ENCODE data around the gene LRRC4C.

The LRRC4C gene

DNA sequence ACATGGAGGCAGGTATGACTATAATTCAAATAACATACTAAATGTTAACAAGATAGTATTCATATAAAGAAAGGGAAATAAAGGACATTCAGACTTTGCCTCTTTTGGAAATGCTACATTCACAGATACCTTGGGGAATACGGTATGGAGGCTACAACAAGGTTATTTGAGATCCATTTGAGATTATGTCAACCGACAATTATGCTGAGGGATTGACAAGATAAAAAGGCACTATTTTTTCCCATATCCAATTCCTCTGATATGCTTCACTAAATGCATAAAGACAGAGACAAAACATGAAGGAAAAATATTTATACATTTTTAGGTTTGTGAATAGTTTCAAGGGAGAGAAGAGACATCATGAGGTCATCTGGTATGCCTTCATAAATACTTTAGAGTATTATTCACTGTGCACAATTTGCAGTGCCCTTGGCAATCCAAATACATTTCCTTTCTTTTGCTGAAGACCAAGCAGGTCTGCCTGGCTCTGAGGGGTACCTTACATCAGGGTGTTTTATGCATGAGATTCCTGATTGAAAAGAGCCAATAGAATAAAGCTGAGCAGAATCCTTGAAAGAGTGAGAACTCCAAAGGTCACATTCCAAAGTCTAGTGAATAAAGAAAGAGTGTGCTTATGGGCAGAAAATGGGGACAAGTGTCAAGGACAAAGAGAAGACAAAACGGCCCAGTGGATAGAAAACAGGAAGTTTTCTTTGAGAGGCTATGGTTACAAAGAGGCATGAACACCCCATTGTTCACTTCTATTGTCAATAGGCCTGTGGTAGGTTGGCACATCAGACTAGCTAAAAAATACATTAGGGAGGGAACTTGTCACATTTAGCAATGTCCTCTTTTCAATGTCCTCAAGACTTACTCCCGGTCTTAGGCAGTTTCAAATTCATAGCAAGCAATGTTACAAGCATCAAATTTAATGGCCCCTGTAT is 455.8 kb downstream of the LRRC4C start:
- no peak for DNase-seq (ENCODE audit: low read depth, low spot score)
- H3K4me1 ChIP-seq (ENCODE audit: control insufficient read depth, insufficient read depth, low read length), result no peaks in the 10 kb centered on the region
- no peaks in the 10 kb centered on the region for H3K27me3 ChIP-seq (ENCODE audit: control insufficient read depth, insufficient read depth, low read length)
- H3K36me3 ChIP-seq (ENCODE audit: control insufficient read depth, insufficient read depth, low read length), result no peaks in the 10 kb centered on the region
- no peak overlapping the region for H3K27ac ChIP-seq (ENCODE audit: low read length)
- H3K4me3 ChIP-seq (ENCODE audit: low read length), result no peak overlapping the region
- no CpG with 5 or more reads among the region's 4 CpGs for WGBS (ENCODE audit: insufficient coverage, insufficient read length)
- H3K9me3 ChIP-seq (ENCODE audit: control insufficient read depth, insufficient read depth, low read length), result no peaks in the 10 kb centered on the region

DNA sequence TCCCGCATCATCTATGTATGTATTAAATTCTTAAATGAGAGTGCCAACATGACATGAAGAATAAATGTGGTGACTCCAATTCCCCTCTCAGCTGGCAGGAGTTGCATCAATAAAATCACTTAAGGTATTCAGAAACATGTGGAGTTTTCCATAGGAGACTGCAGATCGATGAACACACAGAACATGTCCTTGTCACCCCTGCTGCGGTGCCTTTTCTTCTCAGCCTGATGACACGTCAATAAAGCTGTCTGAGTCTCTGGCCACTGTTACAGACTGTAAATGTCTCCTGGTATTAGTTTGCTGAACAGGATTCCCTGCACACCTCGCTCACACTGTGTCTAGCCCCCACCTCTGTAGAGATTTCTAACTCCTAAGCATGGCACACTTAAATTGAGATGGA is 460.5 kb downstream of the LRRC4C start:
- Histone ChIP-seq H3K4me1 (ENCODE audit: control insufficient read depth, insufficient read depth, low read length) (no peaks in the 10 kb centered on the region), H3K9me3 (ENCODE audit: control insufficient read depth, insufficient read depth, low read length) (no peaks in the 10 kb centered on the region), H3K4me3 (ENCODE audit: low read length) (no peak overlapping the region), H3K27ac (ENCODE audit: low read length) (no peak overlapping the region), H3K36me3 (ENCODE audit: control insufficient read depth, insufficient read depth, low read length) (no peaks in the 10 kb centered on the region), H3K27me3 (ENCODE audit: control insufficient read depth, insufficient read depth, low read length) (no peaks in the 10 kb centered on the region)
- no CpG with 5 or more reads among the region's 5 CpGs for WGBS (ENCODE audit: insufficient coverage, insufficient read length)
- no peak for DNase-seq (ENCODE audit: low read depth, low spot score)

DNA sequence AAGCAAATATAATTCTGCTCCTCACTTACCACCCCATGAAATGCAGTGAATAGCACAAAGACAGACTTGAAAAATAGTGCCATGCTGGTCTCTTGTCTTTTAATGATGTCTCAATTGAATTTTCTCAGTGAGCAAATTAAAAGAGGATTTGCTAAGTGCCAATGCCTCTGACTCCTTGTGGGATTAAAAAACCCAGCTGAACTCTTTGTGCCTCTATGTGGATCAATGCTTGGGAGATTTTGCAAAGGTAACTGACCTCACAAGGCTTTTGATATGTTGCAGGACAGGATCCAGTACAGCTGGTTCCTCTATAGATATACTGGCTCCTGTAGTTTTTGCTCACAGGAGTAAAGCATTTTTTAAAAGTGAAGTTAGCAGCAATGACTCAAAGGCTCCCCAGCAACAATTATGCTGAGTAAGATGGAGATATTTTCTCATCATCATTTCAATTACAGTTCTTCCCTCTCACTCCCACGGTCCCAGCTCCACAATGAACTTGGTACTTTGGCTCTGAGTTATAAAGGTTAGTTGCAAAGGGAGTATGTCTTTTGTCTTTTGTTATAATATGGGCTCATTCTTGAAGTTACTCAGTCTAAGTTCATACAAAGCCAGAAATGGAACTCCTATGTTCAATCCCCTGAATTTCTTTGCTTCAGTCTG is 471.5 kb downstream of the LRRC4C start:
- no peak for DNase-seq (ENCODE audit: low read depth, low spot score)
- Histone ChIP-seq H3K36me3 (ENCODE audit: control insufficient read depth, insufficient read depth, low read length) (no peaks in the 10 kb centered on the region), H3K4me1 (ENCODE audit: control insufficient read depth, insufficient read depth, low read length) (no peaks in the 10 kb centered on the region), H3K4me3 (ENCODE audit: low read length) (no peak overlapping the region), H3K9me3 (ENCODE audit: control insufficient read depth, insufficient read depth, low read length) (no peaks in the 10 kb centered on the region), H3K27ac (ENCODE audit: low read length) (no peak overlapping the region), H3K27me3 (ENCODE audit: control insufficient read depth, insufficient read depth, low read length) (no peaks in the 10 kb centered on the region)
- WGBS (ENCODE audit: insufficient coverage, insufficient read length), result no CpG with 5 or more reads among the region's 1 CpG

- no peaks in the 10 kb centered on the region for H3K9me3 ChIP-seq (ENCODE audit: control insufficient read depth, insufficient read depth, low read length)
- WGBS (ENCODE audit: insufficient coverage, insufficient read length), result no CpG with 5 or more reads among the region's 3 CpGs
- H3K27ac ChIP-seq (ENCODE audit: low read length), result no peak overlapping the region
- H3K4me3 ChIP-seq (ENCODE audit: low read length), result no peak overlapping the region
- DNase-seq (ENCODE audit: low read depth, low spot score), result no peak
- no peaks in the 10 kb centered on the region for H3K36me3 ChIP-seq (ENCODE audit: control insufficient read depth, insufficient read depth, low read length)
- no peaks in the 10 kb centered on the region for H3K27me3 ChIP-seq (ENCODE audit: control insufficient read depth, insufficient read depth, low read length)
- H3K4me1 ChIP-seq (ENCODE audit: control insufficient read depth, insufficient read depth, low read length), result no peaks in the 10 kb centered on the region
These were observed 473.1 kb downstream of the LRRC4C start for GRCh38 chr11:40986320-40986719.

- Histone ChIP-seq H3K27me3 (ENCODE audit: control insufficient read depth, insufficient read depth, low read length) (no peaks in the 10 kb centered on the region), H3K4me1 (ENCODE audit: control insufficient read depth, insufficient read depth, low read length) (no peaks in the 10 kb centered on the region), H3K27ac (ENCODE audit: low read length) (no peak overlapping the region), H3K9me3 (ENCODE audit: control insufficient read depth, insufficient read depth, low read length) (0 out of 2 replicates have a peak, but pooled peaks cover 2% of the 10 kb centered on the region), H3K36me3 (ENCODE audit: control insufficient read depth, insufficient read depth, low read length) (peaks cover 3% of the 10 kb centered on the region; the same call in 1 of the 2 replicates), H3K4me3 (ENCODE audit: low read length) (no peak overlapping the region)
- WGBS (ENCODE audit: insufficient coverage, insufficient read length), result no CpG with 5 or more reads among the region's 2 CpGs
- no peak for DNase-seq (ENCODE audit: low read depth, low spot score)
These were observed 484.4 kb downstream of the LRRC4C start for GRCh38 chr11:40975076-40975475.

- WGBS (ENCODE audit: insufficient coverage, insufficient read length), result no CpG with 5 or more reads among the region's 3 CpGs
- Histone ChIP-seq H3K4me3 (ENCODE audit: low read length) (no peak overlapping the region), H3K4me1 (ENCODE audit: control insufficient read depth, insufficient read depth, low read length) (no peaks in the 10 kb centered on the region), H3K27me3 (ENCODE audit: control insufficient read depth, insufficient read depth, low read length) (no peaks in the 10 kb centered on the region), H3K27ac (ENCODE audit: low read length) (no peak overlapping the region), H3K36me3 (ENCODE audit: control insufficient read depth, insufficient read depth, low read length) (peaks cover 3% of the 10 kb centered on the region; the same call in 1 of the 2 replicates), H3K9me3 (ENCODE audit: control insufficient read depth, insufficient read depth, low read length) (0 out of 2 replicates have a peak, but pooled peaks cover 2% of the 10 kb centered on the region)
- DNase-seq (ENCODE audit: low read depth, low spot score), result no peak
These were observed 485.2 kb downstream of the LRRC4C start for GRCh38 chr11:40974186-40974795.

- no peak for DNase-seq (ENCODE audit: low read depth, low spot score)
- no peak overlapping the region for H3K4me3 ChIP-seq (ENCODE audit: low read length)
- H3K27ac ChIP-seq (ENCODE audit: low read length), result no peak overlapping the region
- no peaks in the 10 kb centered on the region for H3K4me1 ChIP-seq (ENCODE audit: control insufficient read depth, insufficient read depth, low read length)
- no peaks in the 10 kb centered on the region for H3K27me3 ChIP-seq (ENCODE audit: control insufficient read depth, insufficient read depth, low read length)
- no peaks in the 10 kb centered on the region for H3K9me3 ChIP-seq (ENCODE audit: control insufficient read depth, insufficient read depth, low read length)
- H3K36me3 ChIP-seq (ENCODE audit: control insufficient read depth, insufficient read depth, low read length), result no peaks in the 10 kb centered on the region
These were observed 500.7 kb downstream of the LRRC4C start for GRCh38 chr11:40958707-40959106.

DNA sequence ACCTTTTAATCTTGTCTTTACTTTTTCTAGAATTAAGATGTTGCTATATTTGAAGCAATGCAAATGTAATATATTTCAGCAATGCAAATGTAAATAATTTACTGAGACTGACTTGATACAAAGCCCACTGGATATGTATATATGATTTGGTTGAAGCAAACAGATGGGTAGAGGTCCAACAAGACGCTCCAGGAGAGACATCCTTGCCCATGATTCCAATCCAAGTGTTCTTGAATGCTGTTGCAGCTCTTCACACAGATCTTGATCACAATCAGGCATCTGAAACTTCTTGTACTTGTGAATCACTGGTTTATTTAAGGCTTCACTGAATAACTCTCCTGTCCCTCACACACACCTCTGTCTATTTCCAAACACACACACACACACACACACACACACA is 507.0 kb downstream of the LRRC4C start:
- H3K27ac ChIP-seq (ENCODE audit: low read length), result no peak overlapping the region
- no CpG with 5 or more reads among the region's 1 CpG for WGBS (ENCODE audit: insufficient coverage, insufficient read length)
- no peaks in the 10 kb centered on the region for H3K9me3 ChIP-seq (ENCODE audit: control insufficient read depth, insufficient read depth, low read length)
- H3K27me3 ChIP-seq (ENCODE audit: control insufficient read depth, insufficient read depth, low read length), result no peaks in the 10 kb centered on the region
- H3K36me3 ChIP-seq (ENCODE audit: control insufficient read depth, insufficient read depth, low read length), result no peaks in the 10 kb centered on the region
- no peaks in the 10 kb centered on the region for H3K4me1 ChIP-seq (ENCODE audit: control insufficient read depth, insufficient read depth, low read length)
- DNase-seq (ENCODE audit: low read depth, low spot score), result no peak
- no peak overlapping the region for H3K4me3 ChIP-seq (ENCODE audit: low read length)

DNA sequence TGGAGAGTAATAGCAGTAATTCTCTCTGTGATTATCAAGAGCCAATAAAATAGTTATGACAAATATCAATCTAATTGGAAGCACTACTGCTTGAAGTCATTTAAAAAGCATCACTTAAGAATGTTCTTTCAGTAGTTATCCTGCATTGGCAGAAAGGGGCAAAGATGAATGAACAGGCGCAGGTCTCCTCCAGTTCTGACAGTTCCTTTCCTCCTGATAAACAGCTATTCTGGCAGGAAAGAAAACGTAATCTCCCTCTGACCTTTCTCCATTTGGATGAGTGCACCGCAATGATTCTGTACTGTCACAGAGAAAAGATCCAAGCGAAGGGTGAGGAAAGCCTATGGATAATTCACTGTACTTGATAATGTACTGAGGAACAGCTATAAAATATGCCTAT is 521.5 kb downstream of the LRRC4C start:
- Histone ChIP-seq H3K9me3 (ENCODE audit: control insufficient read depth, insufficient read depth, low read length) (no peaks in the 10 kb centered on the region), H3K4me1 (ENCODE audit: control insufficient read depth, insufficient read depth, low read length) (no peaks in the 10 kb centered on the region), H3K27me3 (ENCODE audit: control insufficient read depth, insufficient read depth, low read length) (no peaks in the 10 kb centered on the region), H3K27ac (ENCODE audit: low read length) (no peak overlapping the region), H3K4me3 (ENCODE audit: low read length) (no peak overlapping the region), H3K36me3 (ENCODE audit: control insufficient read depth, insufficient read depth, low read length) (no peaks in the 10 kb centered on the region)
- no peak for DNase-seq (ENCODE audit: low read depth, low spot score)
- no CpG with 5 or more reads among the region's 4 CpGs for WGBS (ENCODE audit: insufficient coverage, insufficient read length)

GRCh38 chr11:40924915-40925314 is 534.5 kb downstream of the LRRC4C start:
- DNase-seq (ENCODE audit: low read depth, low spot score), result no peak

More at GRCh38 chr11:40924915-40925314, 534.5 kb downstream of the LRRC4C start:
- no peak overlapping the region for H3K4me3 ChIP-seq (ENCODE audit: low read length)
- H3K27me3 ChIP-seq (ENCODE audit: control insufficient read depth, insufficient read depth, low read length), result no peaks in the 10 kb centered on the region
- no peaks in the 10 kb centered on the region for H3K9me3 ChIP-seq (ENCODE audit: control insufficient read depth, insufficient read depth, low read length)
- no peaks in the 10 kb centered on the region for H3K4me1 ChIP-seq (ENCODE audit: control insufficient read depth, insufficient read depth, low read length)
- no peak overlapping the region for H3K27ac ChIP-seq (ENCODE audit: low read length)
- no CpG with 5 or more reads among the region's 2 CpGs for WGBS (ENCODE audit: insufficient coverage, insufficient read length)
- H3K36me3 ChIP-seq (ENCODE audit: control insufficient read depth, insufficient read depth, low read length), result no peaks in the 10 kb centered on the region

Measured in iPS DF 6.9 (cell line).